ENCODE data around the gene SPAG16.

Gene SPAG16

GRCh38 chr2:214077727-214078126, 793.5 kb downstream of the SPAG16 start:
- POLR2A ChIA-PET: no interaction called here
- H3K4me3 ChIP-seq (ENCODE audit: low read depth, low read length): no peak overlapping the region
- CTCF ChIA-PET: no interaction called here
- TF ChIP-seq CTCF (IDR thresholded peaks at IDR 0.05; ENCODE audit: insufficient read depth, low read length, missing control alignments): no peak
- no peak for DNase-seq (ENCODE audit: low read depth, low spot score)

GRCh38 chr2:214079032-214079431, 794.8 kb downstream of the SPAG16 start:
- peak; percentile 3 for TF ChIP-seq CTCF (IDR thresholded peaks at IDR 0.05; ENCODE audit: insufficient read depth, low read length, missing control alignments)
- H3K4me3 ChIP-seq (ENCODE audit: low read depth, low read length): no peak overlapping the region
- CTCF ChIA-PET: no interaction called here
- DNase-seq (ENCODE audit: low read depth, low spot score): no peak
- POLR2A ChIA-PET: interaction anchor here (0.5 kb wide), 1 partner anchor 671 kb away, joined by 4 read pairs; no protein-coding TSS in a partner anchor

GRCh38 chr2:214088536-214088935, 804.3 kb downstream of the SPAG16 start:
- no peak for TF ChIP-seq CTCF (IDR thresholded peaks at IDR 0.05; ENCODE audit: insufficient read depth, low read length, missing control alignments)
- no peak for DNase-seq (ENCODE audit: low read depth, low spot score)
- CTCF ChIA-PET: no interaction called here
- POLR2A ChIA-PET: no interaction called here
- no peak overlapping the region for H3K4me3 ChIP-seq (ENCODE audit: low read depth, low read length)

- POLR2A ChIA-PET: no interaction called here
- CTCF ChIA-PET: no interaction called here
- no peak for DNase-seq (ENCODE audit: low read depth, low spot score)
- no peak for TF ChIP-seq CTCF (IDR thresholded peaks at IDR 0.05; ENCODE audit: insufficient read depth, low read length, missing control alignments)
- H3K4me3 ChIP-seq (ENCODE audit: low read depth, low read length): no peak overlapping the region
Observed at GRCh38 chr2:214096208-214096715, 812.0 kb downstream of the SPAG16 start.

- ChIA-PET POLR2A (no interaction called here), CTCF (no interaction called here)
- no peak for TF ChIP-seq CTCF (IDR thresholded peaks at IDR 0.05; ENCODE audit: insufficient read depth, low read length, missing control alignments)
- H3K4me3 ChIP-seq (ENCODE audit: low read depth, low read length): no peak overlapping the region
- DNase-seq (ENCODE audit: low read depth, low spot score): no peak
Observed at GRCh38 chr2:214098811-214099210, 814.5 kb downstream of the SPAG16 start.

- no peak overlapping the region for H3K4me3 ChIP-seq (ENCODE audit: low read depth, low read length)
- CTCF ChIA-PET: no interaction called here
- DNase-seq (ENCODE audit: low read depth, low spot score): no peak
- no peak for TF ChIP-seq CTCF (IDR thresholded peaks at IDR 0.05; ENCODE audit: insufficient read depth, low read length, missing control alignments)
- POLR2A ChIA-PET: no interaction called here
Observed at GRCh38 chr2:214100488-214100887, 816.2 kb downstream of the SPAG16 start.
